ENCODE data around the gene ARNT2.

GRCh38 chr15:80570553-80570952 lies 166.4 kb downstream of the ARNT2 start:
- TF ChIP-seq CTCF (IDR thresholded peaks at IDR 0.05), result no peak
- no peak for TF ChIP-seq ZFX (IDR thresholded peaks at IDR 0.05; ENCODE audit: borderline replicate concordance)

All from 22Rv1 (cell line).